Measurements from ENCODE around the gene BPGM. TPM values are rescaled to one million over a fixed set of nuclear protein-coding genes. Genes with fewer than 3 reads are reported as not detected.
A peak's percentile ranks its signal among the peaks of the same experiment; 100 is the strongest.

The BPGM gene
- total RNA-seq, 1 experiment from 2014 or later, result 18.5 TPM

DNA sequence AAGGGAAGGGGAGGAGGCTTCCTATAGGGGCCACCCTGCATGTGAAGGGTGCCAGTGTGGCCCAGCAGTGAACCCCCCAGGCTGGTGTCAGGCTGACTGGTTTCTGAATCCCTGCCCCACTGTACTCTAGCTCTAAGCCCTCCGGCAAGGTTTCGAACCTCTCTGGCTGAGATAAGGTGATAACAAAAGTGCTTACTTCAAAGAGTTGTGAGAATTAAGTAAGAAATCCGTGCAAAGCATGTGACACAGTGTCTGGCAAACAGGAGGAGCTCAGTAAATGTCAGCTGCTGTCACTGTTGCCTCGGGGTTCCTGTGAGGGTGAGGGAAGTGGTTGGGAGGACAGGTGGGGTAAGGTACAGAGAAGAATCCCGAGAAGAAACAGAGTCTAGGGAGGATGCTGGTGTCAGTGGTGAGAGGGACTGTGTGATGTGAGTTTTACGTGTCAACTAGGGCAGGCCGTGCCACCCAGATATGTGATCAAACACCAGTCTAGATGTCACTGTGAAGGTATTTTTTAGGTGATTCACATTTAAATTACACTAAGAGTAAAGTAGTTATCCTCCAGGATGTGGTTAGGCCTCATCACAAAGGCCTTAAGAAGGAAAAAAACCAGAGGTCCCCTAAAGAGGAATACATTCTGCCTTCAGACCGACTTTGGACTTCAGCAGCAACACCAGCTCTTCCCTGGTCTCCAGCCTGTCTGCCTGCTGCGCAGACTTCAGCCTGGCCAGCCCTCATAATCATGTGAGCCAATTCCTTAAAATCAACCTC is 64.4 kb downstream of the BPGM start:
- Histone ChIP-seq H3K4me1 (replicated peaks; ENCODE audit: insufficient read depth) (no peaks in the 10 kb centered on the region; the same call in 1 of the 2 replicates), H3K79me2 (ENCODE audit: low read depth) (no peaks in the 10 kb centered on the region), H3K36me3 (ENCODE audit: low read depth) (no peaks in the 10 kb centered on the region), H2AFZ (peak overlapping the region; percentile 19; the same call in 1 of the 2 replicates), H3K9me3 (ENCODE audit: insufficient read depth, low read depth) (no peaks in the 10 kb centered on the region), H3K4me3 (no peak overlapping the region), H3K4me2 (no peak overlapping the region), H4K20me1 (ENCODE audit: insufficient read depth) (no peaks in the 10 kb centered on the region), H3K27ac (no peak overlapping the region), H3K9me2 (ENCODE audit: insufficient read depth) (no peaks in the 10 kb centered on the region), H3K27me3 (ENCODE audit: insufficient read depth, low read depth) (no peaks in the 10 kb centered on the region), H3F3A (ENCODE audit: insufficient read depth, low read depth) (no peaks in the 10 kb centered on the region)
- TF ChIP-seq, protein P1, sequence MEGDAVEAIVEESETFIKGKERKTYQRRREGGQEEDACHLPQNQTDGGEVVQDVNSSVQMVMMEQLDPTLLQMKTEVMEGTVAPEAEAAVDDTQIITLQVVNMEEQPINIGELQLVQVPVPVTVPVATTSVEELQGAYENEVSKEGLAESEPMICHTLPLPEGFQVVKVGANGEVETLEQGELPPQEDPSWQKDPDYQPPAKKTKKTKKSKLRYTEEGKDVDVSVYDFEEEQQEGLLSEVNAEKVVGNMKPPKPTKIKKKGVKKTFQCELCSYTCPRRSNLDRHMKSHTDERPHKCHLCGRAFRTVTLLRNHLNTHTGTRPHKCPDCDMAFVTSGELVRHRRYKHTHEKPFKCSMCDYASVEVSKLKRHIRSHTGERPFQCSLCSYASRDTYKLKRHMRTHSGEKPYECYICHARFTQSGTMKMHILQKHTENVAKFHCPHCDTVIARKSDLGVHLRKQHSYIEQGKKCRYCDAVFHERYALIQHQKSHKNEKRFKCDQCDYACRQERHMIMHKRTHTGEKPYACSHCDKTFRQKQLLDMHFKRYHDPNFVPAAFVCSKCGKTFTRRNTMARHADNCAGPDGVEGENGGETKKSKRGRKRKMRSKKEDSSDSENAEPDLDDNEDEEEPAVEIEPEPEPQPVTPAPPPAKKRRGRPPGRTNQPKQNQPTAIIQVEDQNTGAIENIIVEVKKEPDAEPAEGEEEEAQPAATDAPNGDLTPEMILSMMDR (conservative IDR thresholded peaks at IDR 0.05), result no peak
- TF ChIP-seq EZH2 (IDR thresholded peaks at IDR 0.05; ENCODE audit: low read depth), result no peak
- ChIA-PET POLR2A (ENCODE audit: unreplicated experiment) (no interaction called here), CTCF (no interaction called here)
- no peak for DNase-seq
- intact Hi-C loops (cut with micrococcal nuclease; ENCODE audit: unreplicated experiment), result no loop called here
- no TSS peak for BruUV-seq (replicated peaks)

DNA sequence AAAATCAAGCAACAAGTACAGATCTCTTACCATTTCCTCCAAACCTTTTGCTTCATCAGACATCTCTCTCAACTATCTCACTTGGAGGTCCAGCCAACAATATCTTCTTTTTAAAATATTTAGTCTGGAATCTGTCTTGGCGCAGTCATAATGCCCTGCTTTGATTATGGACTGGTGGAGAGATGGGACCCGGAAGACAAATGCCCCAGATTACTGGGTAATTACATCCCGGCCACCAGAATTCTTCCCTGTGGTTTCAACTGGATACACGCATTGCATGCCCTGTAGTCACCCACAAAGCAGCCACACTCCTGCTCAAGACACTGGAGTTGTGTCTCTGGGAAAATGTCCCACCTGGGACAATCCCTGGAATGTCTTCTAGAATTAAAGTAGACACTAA is 65.5 kb downstream of the BPGM start:
- DNase-seq, result no peak
- H4K20me1 ChIP-seq (ENCODE audit: insufficient read depth), result no peaks in the 10 kb centered on the region
- no peak overlapping the region for H3K4me2 ChIP-seq
- intact Hi-C loops (cut with micrococcal nuclease; ENCODE audit: unreplicated experiment), result no loop called here
- no peaks in the 10 kb centered on the region for H3F3A ChIP-seq (ENCODE audit: insufficient read depth, low read depth)
- no peaks in the 10 kb centered on the region for H3K79me2 ChIP-seq (ENCODE audit: low read depth)
- no TSS peak for BruUV-seq (replicated peaks)
- TF ChIP-seq, protein P1 (conservative IDR thresholded peaks at IDR 0.05), result no peak
- TF ChIP-seq EZH2 (IDR thresholded peaks at IDR 0.05; ENCODE audit: low read depth), result no peak
- H3K4me3 ChIP-seq, result no peak overlapping the region
- CTCF ChIA-PET, result no interaction called here
- no peak overlapping the region for H2AFZ ChIP-seq
- no peaks in the 10 kb centered on the region for H3K9me2 ChIP-seq (ENCODE audit: insufficient read depth)
- no peaks in the 10 kb centered on the region for H3K27me3 ChIP-seq (ENCODE audit: insufficient read depth, low read depth)
- H3K9me3 ChIP-seq (ENCODE audit: insufficient read depth, low read depth), result no peaks in the 10 kb centered on the region
- H3K4me1 ChIP-seq (replicated peaks; ENCODE audit: insufficient read depth), result no peaks in the 10 kb centered on the region
- H3K36me3 ChIP-seq (ENCODE audit: low read depth), result no peaks in the 10 kb centered on the region
- POLR2A ChIA-PET (ENCODE audit: unreplicated experiment), result no interaction called here
- no peak overlapping the region for H3K27ac ChIP-seq

DNA sequence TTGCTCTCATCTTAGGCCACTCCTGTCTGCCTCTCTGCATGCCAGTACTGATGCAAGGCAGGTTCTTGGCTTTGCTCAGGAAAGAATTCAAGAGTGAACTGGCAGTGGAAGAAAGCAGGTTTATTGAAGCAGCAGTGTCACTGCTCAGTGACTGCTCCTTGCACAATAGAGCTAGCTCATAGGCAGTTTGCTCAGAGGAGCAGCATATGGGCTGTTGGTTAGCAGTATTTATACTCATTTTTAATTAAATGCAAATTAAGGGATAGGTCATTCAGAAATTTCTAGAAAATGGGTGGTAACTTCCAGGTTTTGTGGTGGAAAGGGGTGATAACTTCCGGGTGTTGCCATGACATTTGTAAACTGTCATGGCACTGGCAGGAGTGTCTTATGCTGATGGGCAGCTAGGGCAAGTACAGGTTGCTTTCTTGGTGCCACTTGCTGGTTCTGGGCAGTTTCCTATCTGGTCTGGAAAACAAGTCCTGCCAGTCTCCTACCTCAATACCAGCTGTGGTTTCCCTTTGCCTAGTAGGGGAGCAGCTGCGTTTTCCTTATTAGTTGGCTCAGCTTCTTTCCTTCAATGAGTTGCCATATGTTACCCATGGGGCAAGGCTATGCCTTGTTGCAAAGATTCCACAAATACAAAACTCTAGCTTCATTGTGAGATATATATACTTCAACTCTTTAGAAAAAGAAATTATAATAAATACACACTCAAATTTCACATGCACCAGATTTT is 68.0 kb downstream of the BPGM start:
- BruUV-seq (replicated peaks), result no TSS peak
- Histone ChIP-seq H3K36me3 (ENCODE audit: low read depth) (no peaks in the 10 kb centered on the region), H3K79me2 (ENCODE audit: low read depth) (no peaks in the 10 kb centered on the region), H3K9me3 (ENCODE audit: insufficient read depth, low read depth) (no peaks in the 10 kb centered on the region), H2AFZ (0 out of 2 replicates have a peak overlapping the region, but pooled peaks have one; percentile 12), H3K4me2 (no peak overlapping the region), H3K4me1 (replicated peaks; ENCODE audit: insufficient read depth) (no peaks in the 10 kb centered on the region), H3F3A (ENCODE audit: insufficient read depth, low read depth) (no peaks in the 10 kb centered on the region), H3K9me2 (ENCODE audit: insufficient read depth) (no peaks in the 10 kb centered on the region), H3K27me3 (ENCODE audit: insufficient read depth, low read depth) (no peaks in the 10 kb centered on the region), H3K27ac (no peak overlapping the region), H4K20me1 (ENCODE audit: insufficient read depth) (no peaks in the 10 kb centered on the region), H3K4me3 (no peak overlapping the region)
- CTCF ChIA-PET, result no interaction called here
- intact Hi-C loops (cut with micrococcal nuclease; ENCODE audit: unreplicated experiment), result no loop called here
- POLR2A ChIA-PET (ENCODE audit: unreplicated experiment), result interaction anchor here (0.6 kb wide), 1 partner anchor 95 kb away, joined by 3 read pairs; no protein-coding TSS in a partner anchor
- DNase-seq, result no peak
- TF ChIP-seq, protein P1 (conservative IDR thresholded peaks at IDR 0.05), result no peak
- no peak for TF ChIP-seq EZH2 (IDR thresholded peaks at IDR 0.05; ENCODE audit: low read depth)

Measured in PC-9 (cell line).